ENCODE results near the gene PATL1.

The PATL1 gene

GRCh38 chr11:59614277-59615119 is 54.3 kb downstream of the PATL1 start:
- DNase-seq (ENCODE audit: low read depth) = no peak

- no peak for DNase-seq (ENCODE audit: low read depth)
Observed at GRCh38 chr11:59611570-59612565, 57.0 kb downstream of the PATL1 start.

GRCh38 chr11:59610289-59610688 is 58.5 kb downstream of the PATL1 start:
- no peak for DNase-seq (ENCODE audit: low read depth)

- DNase-seq (ENCODE audit: low read depth) = no peak
Observed at GRCh38 chr11:59607703-59608454, 61.0 kb downstream of the PATL1 start.

- DNase-seq (ENCODE audit: low read depth) = no peak
Observed at GRCh38 chr11:59602432-59602831, 66.4 kb downstream of the PATL1 start.

- DNase-seq (ENCODE audit: low read depth) = no peak
Observed at GRCh38 chr11:59601788-59602187, 67.0 kb downstream of the PATL1 start.

- no peak for DNase-seq (ENCODE audit: low read depth)
Observed at GRCh38 chr11:59600636-59601035, 68.2 kb downstream of the PATL1 start.

GRCh38 chr11:59600234-59600633 is 68.6 kb downstream of the PATL1 start:
- no peak for DNase-seq (ENCODE audit: low read depth)

GRCh38 chr11:59598961-59599360 is 69.9 kb downstream of the PATL1 start:
- DNase-seq (ENCODE audit: low read depth) = no peak

Measured in activated gamma-delta T cell treated with anti-CD3 and anti-CD28 coated beads, Interleukin-2, amount 50 U/mL, for 16 hours (primary cell).